ENCODE measurements around the gene MED27.

GRCh38 chr9:132056717-132057560, 22.7 kb downstream of the MED27 start:
- TF ChIP-seq TBL1XR1 (IDR thresholded peaks at IDR 0.05; ENCODE audit: low read length in 2 of 2) (no peak), FOSL1 (tag; conservative IDR thresholded peaks at IDR 0.05) (no peak), CAMTA2 (CRISPR knock-in tag; conservative IDR thresholded peaks at IDR 0.05) (no peak), CTCF (IDR thresholded peaks at IDR 0.05 in 2 of 3, conservative IDR thresholded peaks at IDR 0.05 in 1 of 3; ENCODE audit: insufficient read depth in 2 of 3, low read depth in 1 of 3, low read length in 3 of 3) (no peak)

Measured in K562 (cell line).